ENCODE data around the gene TXNDC5. TPM values are rescaled to one million over a fixed set of nuclear protein-coding genes. Genes with fewer than 3 reads are reported as not detected.
A peak's percentile ranks its signal among the peaks of the same experiment; 100 is the strongest.

TXNDC5 gene
- total and polyA plus RNA-seq, 4 donors: 50.2 to 273 (median 160) TPM

DNA sequence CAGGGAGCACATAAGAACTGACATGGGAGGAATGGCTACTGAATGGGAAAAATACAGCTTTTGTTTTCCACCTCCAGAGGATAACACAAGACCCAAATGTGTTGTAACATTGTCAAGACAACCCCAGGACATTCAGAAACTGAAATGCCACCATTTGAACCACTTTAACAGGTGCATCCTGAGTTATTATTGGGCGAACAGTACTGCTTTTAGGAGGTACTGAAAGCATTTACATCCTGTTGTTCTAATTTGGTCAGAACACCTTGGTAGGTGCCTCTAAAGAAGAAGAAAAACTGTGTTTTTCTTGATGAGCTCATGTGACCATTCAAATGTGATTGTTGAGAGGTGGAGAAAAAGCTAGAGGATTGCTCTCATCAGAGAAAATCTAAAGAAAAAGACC, 6.4 kb upstream of the TXNDC5 start (continued):
- TF ChIP-seq ATF3 (IDR thresholded peaks at IDR 0.05): no peak
- no peak for TF ChIP-seq EGR1 (IDR thresholded peaks at IDR 0.05; ENCODE audit: low read depth in 2 of 2)

DNA sequence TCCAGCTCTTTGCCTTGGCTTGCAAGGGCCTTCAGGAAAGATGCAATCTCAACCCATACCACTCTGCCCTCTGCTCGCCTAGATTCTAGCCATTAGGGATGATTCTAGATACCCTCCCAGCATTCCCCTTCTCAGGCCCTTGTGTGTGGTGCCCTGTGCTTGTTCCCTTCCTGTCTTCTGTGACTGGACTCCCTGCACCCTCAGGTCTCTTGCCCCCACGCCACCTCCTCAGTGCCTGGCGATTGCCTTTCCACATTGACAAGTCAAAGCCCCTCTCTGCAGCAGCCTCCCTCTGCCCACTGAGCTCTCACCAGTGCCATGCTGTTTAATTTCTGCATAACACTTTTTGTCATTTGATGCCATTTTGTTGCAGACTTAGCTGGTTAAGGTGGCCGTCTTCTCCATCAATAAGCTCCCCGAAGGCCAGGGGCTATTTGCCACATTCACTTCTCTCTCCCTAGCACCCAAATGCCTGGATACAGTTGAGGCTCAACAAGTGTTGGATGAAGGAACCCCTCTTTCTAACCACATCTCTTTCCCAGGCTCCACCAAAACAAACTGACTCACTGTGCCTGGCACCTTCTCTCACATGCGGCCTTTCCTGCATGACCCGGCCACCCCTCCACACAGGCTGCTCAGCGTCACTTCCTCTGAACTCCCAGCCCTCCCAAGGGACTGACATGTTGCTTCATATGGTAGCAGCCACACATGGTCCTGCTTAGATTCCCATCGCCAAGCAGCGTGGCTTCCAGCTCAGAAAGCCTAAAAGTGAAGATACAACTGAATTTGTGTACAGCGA, 4.6 kb upstream of the TXNDC5 start:
- Histone ChIP-seq H3K9me3 (ENCODE audit: control insufficient read depth in 4 of 4, low read length in 3 of 4) (no peaks in the 10 kb centered on the region), H3K27ac (ENCODE audit: low read depth in 1 of 2, low read length in 2 of 2) (no peak overlapping the region), H3K27me3 (ENCODE audit: control insufficient read depth in 4 of 4, insufficient read depth in 4 of 4, low read length in 3 of 4) (no peaks in the 10 kb centered on the region), H3K4me3 (ENCODE audit: low read depth in 1 of 3, low read length in 3 of 3) (no peak overlapping the region), H3K36me3 (ENCODE audit: control insufficient read depth in 4 of 4, insufficient read depth in 3 of 4, low read depth in 1 of 4, low read length in 3 of 4) (no peaks in the 10 kb centered on the region), H3K9ac (ENCODE audit: low read depth in 1 of 2, low read length in 2 of 2) (no peak overlapping the region), H3K4me1 (ENCODE audit: control insufficient read depth in 4 of 4, insufficient read depth in 4 of 4, low read length in 3 of 4) (peaks cover 6 to 12% (median 8%) of the 10 kb centered on the region in 4 donors)
- TF ChIP-seq HNF4G (IDR thresholded peaks at IDR 0.05): no peak
- no peak for TF ChIP-seq FOXA2 (IDR thresholded peaks at IDR 0.05)
- TF ChIP-seq, protein P1, sequence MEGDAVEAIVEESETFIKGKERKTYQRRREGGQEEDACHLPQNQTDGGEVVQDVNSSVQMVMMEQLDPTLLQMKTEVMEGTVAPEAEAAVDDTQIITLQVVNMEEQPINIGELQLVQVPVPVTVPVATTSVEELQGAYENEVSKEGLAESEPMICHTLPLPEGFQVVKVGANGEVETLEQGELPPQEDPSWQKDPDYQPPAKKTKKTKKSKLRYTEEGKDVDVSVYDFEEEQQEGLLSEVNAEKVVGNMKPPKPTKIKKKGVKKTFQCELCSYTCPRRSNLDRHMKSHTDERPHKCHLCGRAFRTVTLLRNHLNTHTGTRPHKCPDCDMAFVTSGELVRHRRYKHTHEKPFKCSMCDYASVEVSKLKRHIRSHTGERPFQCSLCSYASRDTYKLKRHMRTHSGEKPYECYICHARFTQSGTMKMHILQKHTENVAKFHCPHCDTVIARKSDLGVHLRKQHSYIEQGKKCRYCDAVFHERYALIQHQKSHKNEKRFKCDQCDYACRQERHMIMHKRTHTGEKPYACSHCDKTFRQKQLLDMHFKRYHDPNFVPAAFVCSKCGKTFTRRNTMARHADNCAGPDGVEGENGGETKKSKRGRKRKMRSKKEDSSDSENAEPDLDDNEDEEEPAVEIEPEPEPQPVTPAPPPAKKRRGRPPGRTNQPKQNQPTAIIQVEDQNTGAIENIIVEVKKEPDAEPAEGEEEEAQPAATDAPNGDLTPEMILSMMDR (IDR thresholded peaks at IDR 0.05; ENCODE audit: low read depth, low read length, missing input control): no peak
- no peak for TF ChIP-seq TAF1 (conservative IDR thresholded peaks at IDR 0.05)
- TF ChIP-seq ZBTB33 (IDR thresholded peaks at IDR 0.05): no peak
- no peak for TF ChIP-seq RXRA (IDR thresholded peaks at IDR 0.05)
- TF ChIP-seq NR2F2 (IDR thresholded peaks at IDR 0.05): no peak
- TF ChIP-seq GABPA (IDR thresholded peaks at IDR 0.05 in 1 of 2, conservative IDR thresholded peaks at IDR 0.05 in 1 of 2): no peak
- no peak for TF ChIP-seq YY1 (IDR thresholded peaks at IDR 0.05)
- no peak for TF ChIP-seq RAD21 (IDR thresholded peaks at IDR 0.05)
- TF ChIP-seq ATF3 (IDR thresholded peaks at IDR 0.05): no peak
- TF ChIP-seq FOXA1 (IDR thresholded peaks at IDR 0.05): no peak
- peak; percentile 25 for DNase-seq (ENCODE audit: low spot score)
- WGBS: 89% methylated on average over 11 of the region's 11 CpGs

DNA sequence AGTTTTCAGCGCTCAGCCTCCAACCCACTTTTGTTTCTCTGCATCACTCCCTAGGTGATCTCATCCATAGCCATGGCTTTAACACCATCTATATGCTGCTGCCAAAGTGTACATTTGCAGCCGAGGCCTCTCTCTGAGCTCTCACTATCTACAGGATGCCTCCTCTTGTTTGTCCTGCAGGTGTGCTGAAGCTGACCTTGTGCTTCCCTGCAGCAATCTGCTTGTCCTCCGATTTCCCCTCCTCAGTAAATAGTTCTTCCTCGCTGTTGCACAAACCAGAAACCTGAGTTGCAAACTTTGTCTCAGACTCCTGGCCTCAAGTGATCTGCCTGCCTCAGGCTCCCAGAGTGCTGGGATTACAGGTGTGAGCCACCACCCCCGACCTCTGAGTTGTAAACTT, 3.7 kb upstream of the TXNDC5 start:
- Histone ChIP-seq H3K9ac (ENCODE audit: low read depth in 1 of 2, low read length in 2 of 2) (no peak overlapping the region), H3K27me3 (ENCODE audit: control insufficient read depth in 4 of 4, insufficient read depth in 4 of 4, low read length in 3 of 4) (no peaks in the 10 kb centered on the region), H3K9me3 (ENCODE audit: control insufficient read depth in 4 of 4, low read length in 3 of 4) (no peaks in the 10 kb centered on the region), H3K4me3 (ENCODE audit: low read depth in 1 of 3, low read length in 3 of 3) (no peak overlapping the region), H3K4me1 (ENCODE audit: control insufficient read depth in 4 of 4, insufficient read depth in 4 of 4, low read length in 3 of 4) (peaks cover 6 to 13% (median 9%) of the 10 kb centered on the region in 4 donors), H3K27ac (ENCODE audit: low read depth in 1 of 2, low read length in 2 of 2) (no peak overlapping the region), H3K36me3 (ENCODE audit: control insufficient read depth in 4 of 4, insufficient read depth in 3 of 4, low read depth in 1 of 4, low read length in 3 of 4) (no peaks in the 10 kb centered on the region)
- TF ChIP-seq HNF4G (IDR thresholded peaks at IDR 0.05) (no peak), ATF3 (IDR thresholded peaks at IDR 0.05) (no peak), FOXA1 (IDR thresholded peaks at IDR 0.05) (no peak), SP1 (IDR thresholded peaks at IDR 0.05) (no peak), YY1 (IDR thresholded peaks at IDR 0.05) (no peak), FOXA2 (IDR thresholded peaks at IDR 0.05) (no peak), GABPA (IDR thresholded peaks at IDR 0.05 in 1 of 2, conservative IDR thresholded peaks at IDR 0.05 in 1 of 2) (no peak), ZBTB33 (IDR thresholded peaks at IDR 0.05) (no peak)
- TF ChIP-seq, protein P2, sequence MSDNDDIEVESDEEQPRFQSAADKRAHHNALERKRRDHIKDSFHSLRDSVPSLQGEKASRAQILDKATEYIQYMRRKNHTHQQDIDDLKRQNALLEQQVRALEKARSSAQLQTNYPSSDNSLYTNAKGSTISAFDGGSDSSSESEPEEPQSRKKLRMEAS (IDR thresholded peaks at IDR 0.05): no peak
- DNase-seq (ENCODE audit: low spot score): no peak
- 77% methylated on average over 5 of the region's 5 CpGs for WGBS

All from liver (tissue), 9 donors.